Measurements from ENCODE around the gene TMEM201.
A peak's percentile ranks its signal among the peaks of the same experiment; 100 is the strongest.
"Not testable (repeated sequence)": the region's sequence is repeated elsewhere in the genome, so short reads cannot be mapped to it uniquely, and the experiment has no call there.

Gene TMEM201

GRCh38 chr1:9621032-9621431 is 32.3 kb downstream of the TMEM201 start:
- no peak for DNase-seq (ENCODE audit: low read depth in 2 of 2)

- DNase-seq (ENCODE audit: low read depth in 2 of 2): no peak
Measured at GRCh38 chr1:9624081-9624480, 35.4 kb downstream of the TMEM201 start.

- not testable (repeated sequence) for DNase-seq (ENCODE audit: low read depth in 2 of 2)
Measured at GRCh38 chr1:9625030-9625429, 36.3 kb downstream of the TMEM201 start.

- no peak for DNase-seq (ENCODE audit: low read depth in 2 of 2)
Measured at GRCh38 chr1:9626201-9626608, 37.5 kb downstream of the TMEM201 start.

- DNase-seq (ENCODE audit: low read depth in 2 of 2): peak; percentile 34 to 37
Measured at GRCh38 chr1:9628541-9629444, 40.1 kb downstream of the TMEM201 start.

- DNase-seq (ENCODE audit: low read depth in 2 of 2): peak; percentile 37 to 53
Measured at GRCh38 chr1:9629445-9630201, 40.9 kb downstream of the TMEM201 start.

GRCh38 chr1:9630331-9631111 is 41.8 kb downstream of the TMEM201 start:
- DNase-seq (ENCODE audit: low read depth in 2 of 2): peak in 1 of 2 donors; percentile 6

GRCh38 chr1:9631613-9632012 is 42.9 kb downstream of the TMEM201 start:
- DNase-seq (ENCODE audit: low read depth in 2 of 2): no peak

- DNase-seq (ENCODE audit: low read depth in 2 of 2): no peak
Measured at GRCh38 chr1:9633493-9633892, 44.8 kb downstream of the TMEM201 start.

- no peak for DNase-seq (ENCODE audit: low read depth in 2 of 2)
Measured at GRCh38 chr1:9634582-9634981, 45.9 kb downstream of the TMEM201 start.

- no peak for DNase-seq (ENCODE audit: low read depth in 2 of 2)
Measured at GRCh38 chr1:9639227-9639626, 50.5 kb downstream of the TMEM201 start.

GRCh38 chr1:9643351-9644256 is 54.9 kb downstream of the TMEM201 start:
- DNase-seq (ENCODE audit: low read depth in 2 of 2): no peak

- DNase-seq (ENCODE audit: low read depth in 2 of 2): no peak
Measured at GRCh38 chr1:9646037-9646436, 57.3 kb downstream of the TMEM201 start.

- DNase-seq (ENCODE audit: low read depth in 2 of 2): no peak
Measured at GRCh38 chr1:9648171-9648570, 59.5 kb downstream of the TMEM201 start.

- DNase-seq (ENCODE audit: low read depth in 2 of 2): no peak
Measured at GRCh38 chr1:9649769-9650168, 61.1 kb downstream of the TMEM201 start.

- DNase-seq (ENCODE audit: low read depth in 2 of 2): no peak
Measured at GRCh38 chr1:9651220-9651564, 62.5 kb downstream of the TMEM201 start.

GRCh38 chr1:9651565-9652378 is 63.1 kb downstream of the TMEM201 start, which contains the start of gene PIK3CD:
Gene PIK3CD (plus strand): TSS chr1:9651731. CDS start chr1:9710456, 58,725 bp downstream.
- DNase-seq (ENCODE audit: low read depth in 2 of 2): peak in 1 of 2 donors; percentile 49

- DNase-seq (ENCODE audit: low read depth in 2 of 2): peak; percentile 40 to 49
Measured at GRCh38 chr1:9652379-9653209, 63.9 kb downstream of the TMEM201 start.

GRCh38 chr1:9653210-9653490 is 64.4 kb downstream of the TMEM201 start:
- DNase-seq (ENCODE audit: low read depth in 2 of 2): peak in 1 of 2 donors; percentile 14

Measured in stimulated activated CD4-positive, alpha-beta T cell treated with anti-CD3 and anti-CD28 coated beads, Interleukin-1b, Interleukin-23, amount 100 ng/mL, for 4 hours (primary cell).